Kidney epithelial cell (primary cell): Measurements from ENCODE around the gene MTG1. TPM values are rescaled to one million over a fixed set of nuclear protein-coding genes. Genes with fewer than 3 reads are reported as not detected.
"Not testable (repeated sequence)": the region's sequence is repeated elsewhere in the genome, so short reads cannot be mapped to it uniquely, and the experiment has no call there.

Experiments used
- DNase-seq: peaks from one replicate; pipeline ENCODE4 v3.0.0-alpha.2; 2010; ENCODE audit warnings: low read depth
- H3K27me3 ChIP-seq: 2 replicates; pipeline ENCODE4 v1.6.0; 2011; ENCODE audit warnings: low read length; ENCODE audit not compliant: control insufficient read depth, insufficient read depth
- H3K36me3 ChIP-seq: 2 replicates; pipeline ENCODE4 v1.5.1; 2011; ENCODE audit warnings: low read length; ENCODE audit not compliant: control insufficient read depth, insufficient read depth
- H3K4me3 ChIP-seq: 2 replicates; pipeline ENCODE4 v1.5.1; 2011; ENCODE audit warnings: low read depth, mild to moderate bottlenecking, control low read depth, low read length
- total RNA-seq: library from RNA; depleted of rRNA; stranded (reverse); fragments of >200 nt; gene quantifications from 2 replicates; pipeline ENCODE4 v1.2.3, GENCODE V29; 2015
- TF ChIP-seq, protein P1 (sequence below): IDR thresholded peaks from 2 replicates; pipeline ENCODE4 v1.5.1; 2011; ENCODE audit warnings: mild to moderate bottlenecking, moderate library complexity, low read length, control low read depth, inconsistent platforms; ENCODE audit not compliant: insufficient read depth, poor library complexity, severe bottlenecking

MTG1 gene
- total RNA-seq, 1 donor from 2014 or later, result 26.7 TPM

DNA sequence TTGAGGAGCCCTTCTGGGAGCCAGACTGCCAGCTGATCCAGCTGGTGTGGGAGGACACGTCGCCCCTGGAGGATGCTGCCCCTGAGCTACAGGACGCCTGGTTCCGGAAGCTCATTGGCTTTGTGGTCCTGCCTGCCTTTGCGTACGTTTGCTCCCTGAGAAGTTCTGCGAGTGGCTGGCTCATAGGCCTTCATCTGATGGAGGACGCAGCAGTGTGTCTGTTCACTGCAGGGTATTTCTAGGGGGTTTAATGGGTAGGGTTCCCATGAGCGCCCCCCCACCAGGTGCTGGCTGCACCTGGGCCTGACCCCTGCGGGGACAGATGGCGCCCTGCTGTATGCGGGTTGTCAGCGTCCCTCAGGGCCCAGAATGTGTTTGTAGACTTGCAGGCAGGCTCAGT lies 9.9 kb upstream of the MTG1 start:
- H3K4me3 ChIP-seq, result no peak overlapping the region
- no peak for DNase-seq
- no peaks in the 10 kb centered on the region for H3K27me3 ChIP-seq
- H3K36me3 ChIP-seq, result no peaks in the 10 kb centered on the region
- TF ChIP-seq, protein P1, sequence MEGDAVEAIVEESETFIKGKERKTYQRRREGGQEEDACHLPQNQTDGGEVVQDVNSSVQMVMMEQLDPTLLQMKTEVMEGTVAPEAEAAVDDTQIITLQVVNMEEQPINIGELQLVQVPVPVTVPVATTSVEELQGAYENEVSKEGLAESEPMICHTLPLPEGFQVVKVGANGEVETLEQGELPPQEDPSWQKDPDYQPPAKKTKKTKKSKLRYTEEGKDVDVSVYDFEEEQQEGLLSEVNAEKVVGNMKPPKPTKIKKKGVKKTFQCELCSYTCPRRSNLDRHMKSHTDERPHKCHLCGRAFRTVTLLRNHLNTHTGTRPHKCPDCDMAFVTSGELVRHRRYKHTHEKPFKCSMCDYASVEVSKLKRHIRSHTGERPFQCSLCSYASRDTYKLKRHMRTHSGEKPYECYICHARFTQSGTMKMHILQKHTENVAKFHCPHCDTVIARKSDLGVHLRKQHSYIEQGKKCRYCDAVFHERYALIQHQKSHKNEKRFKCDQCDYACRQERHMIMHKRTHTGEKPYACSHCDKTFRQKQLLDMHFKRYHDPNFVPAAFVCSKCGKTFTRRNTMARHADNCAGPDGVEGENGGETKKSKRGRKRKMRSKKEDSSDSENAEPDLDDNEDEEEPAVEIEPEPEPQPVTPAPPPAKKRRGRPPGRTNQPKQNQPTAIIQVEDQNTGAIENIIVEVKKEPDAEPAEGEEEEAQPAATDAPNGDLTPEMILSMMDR, result no peak

DNA sequence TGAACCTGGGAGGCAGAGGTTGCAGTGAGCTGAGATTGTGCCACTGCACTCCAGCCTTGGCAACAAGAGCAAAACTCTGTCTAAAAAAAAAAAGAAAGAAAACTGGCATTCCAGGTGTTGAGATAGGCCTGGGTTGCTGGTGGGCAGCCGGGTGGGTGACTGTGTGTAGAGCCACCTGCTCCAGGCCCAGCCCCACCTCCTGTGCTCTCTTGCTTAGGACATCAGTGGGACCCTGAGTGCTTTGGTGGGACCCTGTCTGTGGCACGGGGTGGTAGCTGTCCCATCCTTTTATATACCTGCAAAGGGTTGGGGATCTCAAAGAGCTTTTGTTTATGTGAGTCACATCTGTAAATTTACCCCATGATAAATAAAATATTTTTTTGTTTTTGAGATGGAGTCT lies 8.7 kb upstream of the MTG1 start:
- no peak for DNase-seq
- TF ChIP-seq, protein P1, result no peak
- no peak overlapping the region for H3K4me3 ChIP-seq

DNA sequence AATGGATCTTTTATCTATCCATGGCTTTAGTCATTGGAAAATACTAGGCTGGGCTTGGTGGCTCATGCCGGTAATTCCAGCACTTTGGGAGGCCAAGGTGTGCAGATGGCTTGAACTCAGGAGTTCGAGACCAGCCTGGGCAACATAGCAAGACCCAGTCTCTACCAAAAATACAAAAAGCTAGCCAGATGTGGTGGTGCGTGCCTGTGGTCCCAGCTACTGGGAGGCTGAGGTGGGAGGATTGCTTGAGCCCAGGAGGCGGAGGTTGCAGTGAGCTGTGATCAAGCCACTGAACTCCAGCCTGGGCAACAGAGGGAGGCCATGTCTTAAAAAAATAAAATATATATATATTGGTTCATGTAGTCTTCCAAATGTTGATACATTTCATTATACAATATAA lies 7.0 kb upstream of the MTG1 start:
- H3K27me3 ChIP-seq, H3K36me3 ChIP-seq, DNase-seq, H3K4me3 ChIP-seq: not testable (repeated sequence)

More for the DNA sequence above, 8.7 kb upstream of the MTG1 start:
- H3K36me3 ChIP-seq, result no peaks in the 10 kb centered on the region
- no peaks in the 10 kb centered on the region for H3K27me3 ChIP-seq

DNA sequence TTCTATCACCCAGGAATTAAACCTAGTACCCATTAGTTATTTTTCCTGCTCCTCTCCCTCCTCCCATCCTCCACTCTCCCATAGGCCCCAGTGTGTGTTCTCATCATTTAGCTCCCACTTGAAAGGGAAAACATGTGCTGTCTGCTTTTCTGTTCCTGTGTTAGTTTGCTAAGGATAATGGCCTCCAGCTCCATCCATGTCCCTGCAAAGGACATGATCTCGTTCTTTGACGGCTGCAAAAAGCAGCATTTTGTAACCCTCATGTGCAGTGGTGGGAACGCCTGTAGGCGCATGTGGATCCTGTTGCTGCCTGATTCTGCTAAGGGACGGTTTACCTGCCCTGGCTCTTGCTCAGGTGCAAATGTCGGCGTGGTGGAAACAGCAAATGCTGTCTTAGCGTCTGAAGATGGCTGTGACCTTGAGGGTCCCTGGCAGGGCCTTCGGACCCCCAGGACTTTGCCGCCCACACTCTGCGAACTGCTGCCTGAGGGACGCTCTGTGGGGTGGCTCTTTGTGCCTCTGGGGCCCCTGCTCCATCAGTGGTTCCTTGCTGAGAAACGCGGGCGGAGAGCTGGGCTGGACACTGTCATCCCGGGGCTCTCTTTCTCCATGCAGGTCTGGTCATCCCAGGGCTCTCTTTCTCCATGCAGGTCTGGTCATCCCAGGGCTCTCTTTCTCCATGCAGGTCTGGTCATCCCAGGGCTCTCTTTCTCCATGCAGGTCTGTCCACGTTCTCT lies 5.6 kb upstream of the MTG1 start:
- H3K4me3 ChIP-seq, result no peak overlapping the region
- TF ChIP-seq, protein P1, result no peak
- no peaks in the 10 kb centered on the region for H3K27me3 ChIP-seq
- no peak for DNase-seq
- H3K36me3 ChIP-seq, result no peaks in the 10 kb centered on the region

DNA sequence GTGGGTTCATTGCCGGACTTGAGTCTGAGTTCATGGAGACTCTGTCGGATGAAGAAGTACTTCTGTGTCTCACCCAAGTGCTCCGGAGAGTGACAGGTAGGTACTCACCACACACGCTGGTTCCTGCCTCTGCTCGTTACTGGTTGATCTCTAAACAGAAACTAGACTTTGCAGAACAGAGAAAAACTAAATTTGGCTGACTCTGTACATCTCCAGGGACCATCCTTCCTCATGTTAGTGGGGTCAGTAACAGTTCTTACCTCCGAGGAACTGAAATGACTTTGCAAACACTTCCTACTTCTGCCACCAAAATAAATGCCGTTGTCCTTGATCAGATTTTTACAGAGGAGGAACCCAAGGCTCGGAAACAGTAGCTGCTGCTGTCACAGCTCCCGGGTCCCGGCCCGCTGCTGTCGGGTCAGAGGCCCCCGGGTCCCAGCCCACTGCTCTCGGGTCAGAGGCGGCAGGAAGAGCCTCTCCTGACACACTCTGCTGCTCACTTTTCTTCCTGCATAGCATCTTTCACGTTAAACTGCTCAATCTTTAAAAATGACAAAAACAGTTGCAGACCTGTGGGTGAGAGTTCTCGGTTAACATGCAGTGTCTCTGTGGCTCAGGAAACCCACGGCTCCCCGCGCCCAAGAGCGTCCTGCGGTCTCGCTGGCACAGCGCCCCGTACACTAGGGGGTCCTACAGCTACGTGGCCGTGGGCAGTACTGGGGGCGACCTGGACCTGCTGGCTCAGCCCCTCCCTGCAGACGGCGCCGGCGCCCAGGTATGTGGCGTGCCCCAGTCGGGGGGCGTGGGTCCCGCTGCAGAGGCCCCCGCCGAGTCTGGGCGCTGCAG lies 4.8 kb upstream of the MTG1 start:
- Histone ChIP-seq H3K36me3 (no peaks in the 10 kb centered on the region), H3K4me3 (no peak overlapping the region), H3K27me3 (no peaks in the 10 kb centered on the region)
- no peak for DNase-seq
- TF ChIP-seq, protein P1, result no peak

DNA sequence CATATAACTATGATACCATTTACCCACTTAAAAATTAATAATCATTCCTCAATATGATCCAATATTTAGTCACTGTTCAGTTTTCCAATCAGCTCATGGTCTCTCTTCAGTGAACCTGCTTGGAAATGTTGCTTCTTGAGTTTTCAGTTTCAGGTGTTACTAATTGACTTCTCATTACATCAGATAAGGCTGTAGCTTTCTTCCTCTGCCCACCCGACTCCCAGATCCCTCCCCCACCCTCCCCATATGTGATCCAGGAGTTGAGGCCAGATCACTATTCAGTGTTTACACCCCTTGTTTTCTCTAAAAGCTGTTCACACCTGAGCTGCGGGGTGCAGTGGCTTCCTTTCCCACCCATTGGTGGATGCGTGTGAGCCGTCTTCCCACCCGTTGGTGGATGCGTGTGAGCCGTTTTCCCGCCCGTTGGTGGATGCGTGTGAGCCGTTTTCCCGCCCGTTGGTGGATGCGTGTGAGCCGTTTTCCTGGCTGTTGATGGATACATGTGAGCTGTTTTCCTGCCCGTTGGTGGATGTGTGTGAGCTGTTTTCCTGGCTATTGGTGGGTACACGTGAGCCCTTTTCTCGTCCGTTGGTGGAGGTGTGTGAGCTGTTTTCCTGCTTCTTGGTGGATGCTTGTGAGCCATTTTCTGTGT lies 3.2 kb upstream of the MTG1 start:
- DNase-seq, result no peak
- TF ChIP-seq, protein P1, result no peak
- no peak overlapping the region for H3K4me3 ChIP-seq
- no peaks in the 10 kb centered on the region for H3K36me3 ChIP-seq
- H3K27me3 ChIP-seq, result no peaks in the 10 kb centered on the region
